HG02943 (cell line): ENCODE results near the gene HMCES.
A peak's percentile ranks its signal among the peaks of the same experiment; 100 is the strongest.
"Not testable (repeated sequence)": the region's sequence is repeated elsewhere in the genome, so short reads cannot be mapped to it uniquely, and the experiment has no call there.

Experiments used
- ATAC-seq: cut with Tn5 transposase; IDR thresholded peaks from one replicate; pipeline ENCODE4 v1.9.1; 2021; ENCODE audit warnings: mild to moderate bottlenecking, low read depth, moderate library complexity; ENCODE audit not compliant: unreplicated experiment

HMCES gene

DNA sequence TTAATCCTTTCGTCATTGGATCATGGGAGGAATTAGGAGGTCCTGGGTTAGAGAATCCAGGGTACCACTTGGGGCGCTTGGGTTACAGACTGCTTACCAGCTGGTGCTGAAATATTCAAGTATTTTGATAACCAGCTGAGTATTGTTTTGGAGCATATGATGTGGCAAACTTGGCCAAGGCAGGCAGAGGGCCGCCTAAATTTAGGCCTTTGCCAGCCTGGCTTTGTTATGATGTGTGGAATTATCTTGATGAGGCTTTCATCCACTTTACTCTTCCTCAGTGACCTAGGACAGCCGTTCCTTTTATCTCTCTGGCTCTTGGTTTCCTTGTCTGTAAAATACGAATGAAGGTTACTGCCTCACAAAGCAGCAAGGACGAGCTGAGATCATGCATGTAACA lies 22.4 kb upstream of the HMCES start:
- no peak for ATAC-seq

DNA sequence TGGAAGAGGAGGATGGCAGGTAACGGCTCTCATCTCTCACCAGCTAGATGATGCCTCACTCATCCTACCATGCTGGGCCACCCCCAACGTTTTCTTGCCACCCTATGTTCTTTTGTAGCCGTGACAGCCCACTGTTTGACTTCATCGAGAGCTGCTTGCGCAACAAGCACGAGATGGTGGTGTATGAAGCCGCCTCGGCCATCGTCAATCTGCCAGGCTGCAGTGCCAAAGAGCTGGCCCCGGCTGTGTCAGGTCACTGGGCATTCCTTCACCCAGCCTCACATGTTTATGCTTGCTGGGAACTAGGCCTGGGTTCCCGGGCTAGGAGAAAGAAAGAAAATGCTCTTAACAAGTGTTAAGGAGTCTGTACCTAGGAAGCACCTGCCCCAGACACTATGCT lies 21.1 kb upstream of the HMCES start:
- ATAC-seq, result no peak

DNA sequence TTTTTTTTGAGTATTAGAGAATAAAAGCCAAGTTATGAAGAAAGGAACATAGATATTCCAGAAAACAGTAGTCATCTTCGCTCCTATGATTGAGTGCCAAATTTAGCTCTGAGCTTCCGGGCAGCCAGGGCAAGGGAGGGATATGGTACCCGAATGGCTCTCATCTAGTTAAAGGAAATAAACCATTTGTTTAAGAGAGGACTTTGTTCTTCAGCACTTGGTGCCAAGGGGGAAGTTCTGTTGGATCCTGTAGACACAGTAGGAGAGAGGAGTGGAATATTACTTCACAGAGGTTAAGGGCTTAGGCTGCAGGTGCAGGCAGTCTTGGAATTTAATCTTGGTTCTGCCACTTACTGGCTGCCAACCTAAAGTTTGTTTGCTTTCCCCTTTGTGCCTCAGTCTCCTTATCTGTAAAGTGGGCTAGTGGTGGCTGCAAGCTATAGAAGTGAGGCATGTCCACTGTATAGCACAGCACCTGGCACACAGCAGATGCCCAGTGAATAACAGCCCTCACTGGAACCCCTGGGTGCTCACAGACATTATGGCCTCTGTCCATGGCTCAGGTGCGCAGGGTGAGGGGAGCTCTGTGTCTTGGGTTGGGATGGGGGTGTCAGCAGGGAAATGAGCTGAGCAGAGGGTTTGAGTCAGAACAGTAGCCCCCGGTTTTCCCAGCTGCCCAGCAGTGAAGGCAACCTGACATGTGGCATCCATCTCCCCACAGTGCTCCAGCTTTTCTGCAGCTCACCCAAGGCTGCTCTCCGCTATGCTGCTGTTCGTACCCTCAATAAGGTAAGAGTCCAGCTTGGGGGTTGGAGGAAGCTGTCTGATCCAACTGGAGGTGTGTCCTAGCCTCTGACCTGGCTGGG lies 18.8 kb upstream of the HMCES start:
- no peak for ATAC-seq

DNA sequence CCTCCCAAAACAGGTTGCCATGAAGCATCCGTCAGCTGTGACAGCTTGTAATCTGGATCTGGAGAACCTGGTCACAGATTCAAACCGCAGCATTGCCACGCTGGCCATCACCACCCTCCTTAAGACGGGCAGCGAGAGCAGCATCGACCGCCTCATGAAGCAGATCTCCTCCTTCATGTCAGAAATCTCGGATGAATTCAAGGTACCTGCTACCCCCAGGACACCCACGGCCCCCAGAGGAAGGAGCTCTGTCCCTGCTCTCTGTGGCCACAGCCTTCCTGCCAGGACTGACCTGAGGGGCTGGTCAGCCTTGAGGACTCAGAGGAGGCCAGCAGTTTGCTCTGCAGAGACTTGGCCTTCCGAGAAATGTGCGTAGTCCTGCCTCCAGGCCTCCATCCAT lies 18.1 kb upstream of the HMCES start:
- ATAC-seq, result no peak

- ATAC-seq, result no peak
Observed at GRCh38 chr3:129261894-129262293, 16.8 kb upstream of the HMCES start.

DNA sequence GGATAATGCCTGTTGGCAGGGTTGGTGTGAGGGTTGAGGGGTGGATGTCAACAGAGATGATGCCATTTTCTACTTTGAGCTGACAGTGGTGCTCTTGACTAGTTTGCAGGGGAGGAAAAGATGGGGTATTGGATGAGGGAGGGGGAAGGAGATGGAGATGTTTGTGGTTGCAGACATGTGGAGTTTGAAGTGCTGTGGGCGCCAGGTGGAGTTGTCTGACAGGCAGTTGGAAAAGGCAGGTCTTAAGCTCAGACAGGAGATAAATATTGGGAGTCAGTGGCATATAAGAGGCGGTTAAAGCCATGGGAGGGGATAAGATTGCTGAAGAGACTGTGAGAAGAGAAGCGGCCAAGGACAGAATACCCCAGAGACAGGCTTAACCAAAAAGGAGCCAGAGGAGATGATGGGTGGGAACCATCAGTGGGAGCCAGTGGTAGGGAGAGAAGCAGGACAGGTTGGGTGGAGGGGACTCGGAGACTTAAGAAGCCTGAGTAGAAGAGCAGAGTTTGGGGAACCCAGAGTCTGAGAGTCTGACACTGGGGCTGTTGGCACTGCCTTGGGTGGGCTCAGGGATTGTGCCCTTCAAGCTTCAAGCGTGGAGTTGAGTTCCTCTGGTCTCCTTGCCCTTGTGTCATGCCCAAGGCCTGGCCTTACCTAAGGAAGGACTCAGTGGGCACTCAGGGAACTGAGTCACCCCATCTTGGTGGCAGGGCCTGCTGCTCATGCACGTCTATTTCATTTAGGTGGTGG lies 15.3 kb upstream of the HMCES start:
- no peak for ATAC-seq

DNA sequence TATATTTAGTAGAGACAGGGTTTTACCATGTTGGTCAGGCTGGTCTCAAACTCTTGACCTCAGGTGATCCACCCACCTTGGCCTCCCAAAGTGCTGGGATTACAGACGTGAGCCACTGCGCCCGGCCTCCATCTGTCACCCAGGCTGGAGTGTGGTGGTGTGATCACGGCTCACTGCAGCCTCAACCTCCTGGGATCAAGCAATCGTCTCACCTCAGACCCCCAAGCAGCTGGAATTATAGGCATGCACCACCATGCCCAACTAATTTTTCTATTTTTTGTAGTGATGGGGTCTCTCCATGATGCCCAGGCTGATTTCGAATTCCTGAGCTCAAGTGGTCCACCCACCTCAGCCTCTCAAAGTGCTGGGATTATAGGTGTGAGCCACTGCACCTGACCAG lies 13.7 kb upstream of the HMCES start:
- not testable (repeated sequence) for ATAC-seq

GRCh38 chr3:129266651-129267050 lies 12.0 kb upstream of the HMCES start:
- ATAC-seq, result no peak

- ATAC-seq, result no peak
Observed at GRCh38 chr3:129268396-129268795, 10.3 kb upstream of the HMCES start.

- ATAC-seq, result no peak
Observed at GRCh38 chr3:129271674-129272073, 7.0 kb upstream of the HMCES start.

GRCh38 chr3:129276385-129276784 lies 2.3 kb upstream of the HMCES start:
- ATAC-seq, result peak; percentile 68

DNA sequence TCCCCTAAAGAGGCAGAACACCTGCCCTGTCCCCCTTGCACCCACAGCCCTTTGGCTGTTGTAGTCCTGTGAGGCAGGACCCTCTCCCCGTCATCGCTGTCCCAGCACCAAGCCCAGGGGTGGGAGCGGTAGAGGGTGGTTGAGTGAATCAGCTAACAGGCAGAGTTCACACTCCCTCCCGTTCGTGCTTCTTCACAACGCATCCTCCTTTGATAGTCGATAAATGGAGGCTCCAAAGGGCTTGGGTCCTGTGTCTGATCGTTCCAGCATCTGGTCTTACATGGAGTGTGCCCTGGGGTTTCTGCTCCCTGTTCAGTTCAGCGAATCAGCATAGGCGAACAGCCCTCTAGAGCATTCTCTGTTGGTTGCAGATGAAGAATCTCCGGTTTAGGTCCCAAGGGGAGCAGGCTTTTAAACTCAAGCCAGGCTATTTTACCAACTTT lies 820 bp upstream of the HMCES start:
- no peak for ATAC-seq

- ATAC-seq, result peak; percentile 2
Observed at GRCh38 chr3:129278966-129279906, 566 bp downstream of the HMCES start.

DNA sequence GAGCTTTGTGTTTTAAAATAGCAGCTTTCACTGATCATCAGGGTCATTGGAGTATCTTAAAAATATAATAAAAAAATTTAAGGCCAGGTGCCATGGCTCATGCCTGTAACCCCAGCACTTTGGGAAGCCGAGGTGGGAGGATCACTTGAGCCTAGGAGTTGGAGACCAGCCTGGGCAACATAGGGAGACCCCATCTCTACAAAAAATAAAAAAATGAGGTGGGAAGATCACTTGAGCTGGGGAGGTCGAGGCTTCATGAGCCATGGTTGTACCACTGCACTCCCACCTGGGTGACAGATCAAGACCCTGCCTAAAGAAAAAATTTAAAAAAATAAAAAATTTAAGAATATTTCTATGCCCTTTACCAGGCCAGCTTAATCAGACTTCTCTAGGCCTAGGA lies 1.5 kb downstream of the HMCES start:
- ATAC-seq, result no peak

GRCh38 chr3:129281726-129282125 lies 3.1 kb downstream of the HMCES start:
- ATAC-seq, result no peak

GRCh38 chr3:129282727-129283327 lies 4.2 kb downstream of the HMCES start:
- ATAC-seq, result peak; percentile 59

GRCh38 chr3:129286081-129286480 lies 7.4 kb downstream of the HMCES start:
- ATAC-seq, result no peak

DNA sequence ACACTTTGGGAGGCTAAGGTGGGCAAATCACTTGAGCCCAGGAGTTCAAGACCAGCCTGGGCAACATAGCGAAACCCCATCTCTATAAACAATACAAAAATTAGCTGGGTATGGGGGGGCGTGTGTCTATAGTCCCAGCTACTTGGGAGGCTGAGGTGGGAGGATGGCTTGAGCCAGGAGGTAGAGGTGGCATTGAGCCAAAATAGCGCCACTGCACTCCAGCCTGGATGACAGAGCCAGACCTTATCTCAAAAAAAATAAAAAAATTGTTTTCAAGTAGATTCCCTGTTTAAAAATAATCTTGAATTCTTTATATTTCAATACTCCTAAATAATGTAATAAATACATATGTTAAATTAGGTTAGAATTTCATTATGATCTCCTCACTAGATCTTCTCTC lies 9.8 kb downstream of the HMCES start:
- no peak for ATAC-seq

DNA sequence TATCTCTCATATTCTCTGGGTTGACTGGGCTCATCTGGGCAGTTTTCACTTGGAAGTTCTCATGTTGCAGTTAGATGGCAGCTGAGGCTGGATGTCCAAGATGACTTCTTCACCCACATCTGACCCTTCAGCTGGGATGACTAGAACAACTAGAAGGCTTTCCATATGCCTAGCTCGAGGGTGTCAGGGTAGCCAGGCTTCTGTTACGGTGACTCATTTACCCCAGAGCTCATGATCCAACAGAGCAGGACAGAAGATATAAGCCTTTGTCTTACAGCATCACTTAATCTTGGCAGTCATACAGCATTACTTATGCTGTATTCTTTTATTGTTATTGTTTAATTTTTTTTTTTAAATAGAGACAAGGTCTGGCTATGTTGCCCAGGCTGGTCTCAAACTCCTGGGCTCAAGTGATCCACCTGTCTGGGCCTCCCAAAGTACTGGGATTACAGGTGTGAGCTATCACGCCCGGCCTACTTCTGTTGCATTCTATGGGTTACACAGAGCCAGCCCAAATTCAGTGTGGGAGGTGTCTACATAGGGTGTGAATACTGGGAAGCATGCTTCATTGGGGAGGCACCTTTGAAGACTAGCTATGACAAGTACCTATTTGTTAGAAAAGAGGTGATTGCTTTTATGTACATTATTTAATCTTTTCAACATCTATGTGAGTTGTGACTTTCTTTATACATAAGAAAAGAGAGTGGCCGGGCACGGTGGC lies 10.7 kb downstream of the HMCES start:
- no peak for ATAC-seq
